ENCODE results near the gene PHYKPL. TPM values are rescaled to one million over a fixed set of nuclear protein-coding genes. Genes with fewer than 3 reads are reported as not detected.

The PHYKPL gene
- 10 to 100 TPM; 67.2 to 68.4 TPM for total RNA-seq

- H3K36me3 Mint-ChIP-seq (ENCODE audit: low read depth), result peaks cover 40% of the 10 kb centered on the region
- DNase-seq (peak; percentile 81), ATAC-seq (peak; percentile 70)
- ChIA-PET CTCF (interaction anchor here (0.6 to 0.7 kb wide), 2 partner anchors 48 to 169 kb away, joined by 3 read pairs; no protein-coding TSS in a partner anchor), POLR2A (interaction anchor here (0.9 to 1.5 kb wide), 2 partner anchors 17 to 28 kb away, joined by 5 to 6 read pairs; partner anchors contain the start of gene HNRNPAB)
- peaks cover 56% of the 10 kb centered on the region for H3K4me1 Mint-ChIP-seq
- peak within 1 kb of the TSS; percentile 80 for H3K4me3 Mint-ChIP-seq
- H3K27me3 Mint-ChIP-seq, result no peaks in the 10 kb centered on the region
- no peaks in the 10 kb centered on the region for H3K9me3 Mint-ChIP-seq (ENCODE audit: low read depth)
- H3K27ac Mint-ChIP-seq, result peak within 1 kb of the TSS; percentile 84
- intact Hi-C loops (cut with DNase I, micrococcal nuclease), result loop anchor here in 1 of 2 experiments (1.0 to 10.0 kb wide), 6 partner anchors 28 to 912 kb away; partner anchors contain the start of genes CLK4, HNRNPAB, NHP2 and ZNF354A
These were observed at the start of gene PHYKPL for GRCh38 chr5:178232124-178232919. Gene PHYKPL (minus strand): TSS chr5:178232802. CDS start chr5:178232550, 252 bp downstream.

GRCh38 chr5:178282391-178282790 lies 49.8 kb upstream of the PHYKPL start:
- no peak overlapping the region for H3K27ac Mint-ChIP-seq
- intact Hi-C loops (cut with DNase I, micrococcal nuclease), result loop anchor here (5.0 kb wide), 2 partner anchors 305 to 1210 kb away; no protein-coding TSS in a partner anchor
- H3K36me3 Mint-ChIP-seq (ENCODE audit: low read depth), result no peaks in the 10 kb centered on the region
- H3K4me3 Mint-ChIP-seq, result no peak overlapping the region
- ATAC-seq (no peak), DNase-seq (no peak)
- H3K9me3 Mint-ChIP-seq (ENCODE audit: low read depth), result peaks cover 10% of the 10 kb centered on the region
- POLR2A ChIA-PET, result interaction anchor here (0.5 kb wide), 1 partner anchor 17 kb away, joined by 3 read pairs; no protein-coding TSS in a partner anchor
- CTCF ChIA-PET, result interaction anchor here (0.6 to 1.5 kb wide), 3 partner anchors 13 to 179 kb away, joined by 3 to 4 read pairs (median 4); no protein-coding TSS in a partner anchor
- H3K4me1 Mint-ChIP-seq, result peaks cover 3% of the 10 kb centered on the region
- peaks cover 8% of the 10 kb centered on the region for H3K27me3 Mint-ChIP-seq

GRCh38 chr5:178281331-178281730 lies 48.7 kb upstream of the PHYKPL start:
- no peak for ATAC-seq
- H3K4me3 Mint-ChIP-seq, result no peak overlapping the region

GRCh38 chr5:178280631-178281030 lies 48.0 kb upstream of the PHYKPL start:
- H3K27ac Mint-ChIP-seq, result no peak overlapping the region
- H3K36me3 Mint-ChIP-seq (ENCODE audit: low read depth), result no peaks in the 10 kb centered on the region
- no peak overlapping the region for H3K4me3 Mint-ChIP-seq
- ATAC-seq, result no peak
- peaks cover 3% of the 10 kb centered on the region for H3K4me1 Mint-ChIP-seq
- intact Hi-C loops (cut with DNase I, micrococcal nuclease), result loop anchor here (1.0 to 5.0 kb wide), 6 partner anchors 270 to 1212 kb away; partner anchors contain the start of gene COL23A1 (in 1 of the 2)
- CTCF ChIA-PET, result interaction anchor here (0.6 to 1.5 kb wide), 10 partner anchors 10 to 1213 kb away, joined by 3 to 6 read pairs (median 3); partner anchors contain the start of gene COL23A1
- no peak for DNase-seq
- H3K9me3 Mint-ChIP-seq (ENCODE audit: low read depth), result peaks cover 10% of the 10 kb centered on the region
- POLR2A ChIA-PET, result no interaction called here
- peaks cover 8% of the 10 kb centered on the region for H3K27me3 Mint-ChIP-seq

More at GRCh38 chr5:178281331-178281730, 48.7 kb upstream of the PHYKPL start:
- no peak for DNase-seq
- no peaks in the 10 kb centered on the region for H3K36me3 Mint-ChIP-seq (ENCODE audit: low read depth)
- ChIA-PET CTCF (interaction anchor here (0.6 kb wide), 1 partner anchor 8 kb away, joined by 3 read pairs; no protein-coding TSS in a partner anchor), POLR2A (no interaction called here)
- peaks cover 10% of the 10 kb centered on the region for H3K9me3 Mint-ChIP-seq (ENCODE audit: low read depth)
- H3K4me1 Mint-ChIP-seq, result peaks cover 3% of the 10 kb centered on the region
- intact Hi-C loops (cut with DNase I, micrococcal nuclease), result loop anchor here (2.0 to 5.0 kb wide), 4 partner anchors 269 to 1211 kb away; no protein-coding TSS in a partner anchor
- no peak overlapping the region for H3K27ac Mint-ChIP-seq
- H3K27me3 Mint-ChIP-seq, result peaks cover 8% of the 10 kb centered on the region

GRCh38 chr5:178279723-178280438 lies 47.3 kb upstream of the PHYKPL start:
- peak; percentile 82 for DNase-seq
- Mint-ChIP-seq H3K4me3 (no peak overlapping the region), H3K27me3 (peaks cover 8% of the 10 kb centered on the region), H3K36me3 (ENCODE audit: low read depth) (no peaks in the 10 kb centered on the region), H3K27ac (no peak overlapping the region), H3K4me1 (peaks cover 3% of the 10 kb centered on the region), H3K9me3 (ENCODE audit: low read depth) (peaks cover 10% of the 10 kb centered on the region)
- ATAC-seq, result peak; percentile 53
- ChIA-PET CTCF (interaction anchor here (0.6 to 1.5 kb wide), 12 partner anchors 11 to 1214 kb away, joined by 3 to 6 read pairs (median 3); partner anchors contain the start of gene COL23A1), POLR2A (no interaction called here)
- intact Hi-C loops (cut with DNase I, micrococcal nuclease), result loop anchor here (1.0 to 5.0 kb wide), 6 partner anchors 271 to 1212 kb away; partner anchors contain the start of gene COL23A1 (in 1 of the 2)

GRCh38 chr5:178279026-178279722 lies 46.6 kb upstream of the PHYKPL start:
- no peaks in the 10 kb centered on the region for H3K36me3 Mint-ChIP-seq (ENCODE audit: low read depth)
- POLR2A ChIA-PET, result no interaction called here
- ATAC-seq (no peak), DNase-seq (no peak)
- peaks cover 8% of the 10 kb centered on the region for H3K27me3 Mint-ChIP-seq
- no peak overlapping the region for H3K4me3 Mint-ChIP-seq
- peaks cover 10% of the 10 kb centered on the region for H3K9me3 Mint-ChIP-seq (ENCODE audit: low read depth)
- intact Hi-C loops (cut with DNase I, micrococcal nuclease), result no loop called here
- H3K4me1 Mint-ChIP-seq, result peaks cover 3% of the 10 kb centered on the region
- CTCF ChIA-PET, result interaction anchor here (0.5 to 1.5 kb wide), 5 partner anchors 43 to 325 kb away, joined by 3 to 6 read pairs (median 4); no protein-coding TSS in a partner anchor
- no peak overlapping the region for H3K27ac Mint-ChIP-seq

GRCh38 chr5:178278358-178279023 lies 45.9 kb upstream of the PHYKPL start:
- H3K4me3 Mint-ChIP-seq, result no peak overlapping the region
- H3K36me3 Mint-ChIP-seq (ENCODE audit: low read depth), result no peaks in the 10 kb centered on the region
- DNase-seq (no peak), ATAC-seq (no peak)
- intact Hi-C loops (cut with DNase I, micrococcal nuclease), result no loop called here
- no peak overlapping the region for H3K27ac Mint-ChIP-seq
- H3K4me1 Mint-ChIP-seq, result peaks cover 3% of the 10 kb centered on the region
- POLR2A ChIA-PET, result no interaction called here
- H3K9me3 Mint-ChIP-seq (ENCODE audit: low read depth), result peaks cover 4% of the 10 kb centered on the region
- H3K27me3 Mint-ChIP-seq, result peaks cover 8% of the 10 kb centered on the region
- CTCF ChIA-PET, result interaction anchor here (0.5 to 0.8 kb wide), 3 partner anchors 272 to 566 kb away, joined by 3 to 4 read pairs (median 3); no protein-coding TSS in a partner anchor

- intact Hi-C loops (cut with DNase I, micrococcal nuclease), result no loop called here
- DNase-seq, result no peak
- Mint-ChIP-seq H3K27me3 (peaks cover 8% of the 10 kb centered on the region), H3K4me3 (no peak overlapping the region), H3K36me3 (ENCODE audit: low read depth) (no peaks in the 10 kb centered on the region), H3K9me3 (ENCODE audit: low read depth) (no peaks in the 10 kb centered on the region), H3K4me1 (peaks cover 3% of the 10 kb centered on the region), H3K27ac (no peak overlapping the region)
- ChIA-PET POLR2A (no interaction called here), CTCF (interaction anchor here (0.6 kb wide), 1 partner anchor 566 kb away, joined by 3 read pairs; no protein-coding TSS in a partner anchor)
- no peak for ATAC-seq
These were observed 45.3 kb upstream of the PHYKPL start for GRCh38 chr5:178277866-178278265.

GRCh38 chr5:178277346-178277745 lies 44.7 kb upstream of the PHYKPL start:
- no peak for DNase-seq
- no peaks in the 10 kb centered on the region for H3K36me3 Mint-ChIP-seq (ENCODE audit: low read depth)
- no peak overlapping the region for H3K27ac Mint-ChIP-seq
- no peaks in the 10 kb centered on the region for H3K9me3 Mint-ChIP-seq (ENCODE audit: low read depth)
- intact Hi-C loops (cut with DNase I, micrococcal nuclease), result no loop called here
- peaks cover 3% of the 10 kb centered on the region for H3K4me1 Mint-ChIP-seq
- H3K27me3 Mint-ChIP-seq, result peaks cover 8% of the 10 kb centered on the region
- ChIA-PET CTCF (no interaction called here), POLR2A (no interaction called here)
- H3K4me3 Mint-ChIP-seq, result no peak overlapping the region
- no peak for ATAC-seq

GRCh38 chr5:178274781-178275537 lies 42.4 kb upstream of the PHYKPL start:
- CTCF ChIA-PET, result no interaction called here

More at GRCh38 chr5:178274781-178275537, 42.4 kb upstream of the PHYKPL start:
- Mint-ChIP-seq H3K27ac (no peak overlapping the region), H3K36me3 (ENCODE audit: low read depth) (no peaks in the 10 kb centered on the region), H3K9me3 (ENCODE audit: low read depth) (no peaks in the 10 kb centered on the region), H3K4me1 (peaks cover 3% of the 10 kb centered on the region), H3K27me3 (peaks cover 5% of the 10 kb centered on the region), H3K4me3 (no peak overlapping the region)
- DNase-seq (no peak), ATAC-seq (no peak)
- intact Hi-C loops (cut with DNase I, micrococcal nuclease), result no loop called here
- POLR2A ChIA-PET, result interaction anchor here (0.7 kb wide), 1 partner anchor 480 kb away, joined by 3 read pairs; no protein-coding TSS in a partner anchor

All from activated CD4-positive, alpha-beta T cell treated with anti-CD3 and anti-CD28 coated beads for 36 hours (primary cell).